MM.1S (cell line): Measurements from ENCODE around the gene DCTN1.

Experiments used
- CTCF ChIP-seq: fragments of 300-600 bp; sonication (generic); IDR thresholded peaks from 2 replicates; pipeline ENCODE4 v1.5.1; 2016; ENCODE audit warnings: antibody characterized with exemption, low read length, mixed read lengths
- EZH2phosphoT487 ChIP-seq: fragments of 300-600 bp; sonication (generic); IDR thresholded peaks from 2 replicates; pipeline ENCODE4 v1.6.1; 2018; ENCODE audit warnings: antibody characterized with exemption, low read length

GRCh38 chr2:74369976-74370375 is 10.1 kb downstream of the DCTN1 start:
- TF ChIP-seq CTCF (no peak), EZH2phosphoT487 (no peak)
